ENCODE results near the gene GATAD1.

DNA sequence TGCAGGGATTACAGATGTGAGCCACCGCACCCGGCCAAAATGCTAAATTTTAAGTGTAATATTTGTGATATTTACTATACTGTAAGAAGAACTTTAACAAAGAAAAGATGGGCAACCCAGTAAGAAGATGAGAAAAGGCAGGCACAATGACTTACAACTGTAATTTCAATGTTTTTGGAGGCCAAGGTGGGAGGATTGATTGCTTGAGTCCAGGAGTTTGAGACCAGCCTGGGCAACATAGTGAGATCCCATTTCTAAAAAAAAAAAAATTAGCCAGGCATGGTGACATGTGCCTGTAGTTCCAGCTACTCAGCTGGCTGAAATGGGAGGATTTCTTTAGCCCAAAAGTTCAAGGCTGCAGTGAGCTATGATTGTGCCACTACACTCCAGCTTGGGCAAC, 11.7 kb upstream of the GATAD1 start:
- TF ChIP-seq, protein P1, sequence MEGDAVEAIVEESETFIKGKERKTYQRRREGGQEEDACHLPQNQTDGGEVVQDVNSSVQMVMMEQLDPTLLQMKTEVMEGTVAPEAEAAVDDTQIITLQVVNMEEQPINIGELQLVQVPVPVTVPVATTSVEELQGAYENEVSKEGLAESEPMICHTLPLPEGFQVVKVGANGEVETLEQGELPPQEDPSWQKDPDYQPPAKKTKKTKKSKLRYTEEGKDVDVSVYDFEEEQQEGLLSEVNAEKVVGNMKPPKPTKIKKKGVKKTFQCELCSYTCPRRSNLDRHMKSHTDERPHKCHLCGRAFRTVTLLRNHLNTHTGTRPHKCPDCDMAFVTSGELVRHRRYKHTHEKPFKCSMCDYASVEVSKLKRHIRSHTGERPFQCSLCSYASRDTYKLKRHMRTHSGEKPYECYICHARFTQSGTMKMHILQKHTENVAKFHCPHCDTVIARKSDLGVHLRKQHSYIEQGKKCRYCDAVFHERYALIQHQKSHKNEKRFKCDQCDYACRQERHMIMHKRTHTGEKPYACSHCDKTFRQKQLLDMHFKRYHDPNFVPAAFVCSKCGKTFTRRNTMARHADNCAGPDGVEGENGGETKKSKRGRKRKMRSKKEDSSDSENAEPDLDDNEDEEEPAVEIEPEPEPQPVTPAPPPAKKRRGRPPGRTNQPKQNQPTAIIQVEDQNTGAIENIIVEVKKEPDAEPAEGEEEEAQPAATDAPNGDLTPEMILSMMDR (conservative IDR thresholded peaks at IDR 0.05), result no peak
- TF ChIP-seq ZFX (IDR thresholded peaks at IDR 0.05), result no peak
